ENCODE data around the gene PURB.

Gene PURB

DNA sequence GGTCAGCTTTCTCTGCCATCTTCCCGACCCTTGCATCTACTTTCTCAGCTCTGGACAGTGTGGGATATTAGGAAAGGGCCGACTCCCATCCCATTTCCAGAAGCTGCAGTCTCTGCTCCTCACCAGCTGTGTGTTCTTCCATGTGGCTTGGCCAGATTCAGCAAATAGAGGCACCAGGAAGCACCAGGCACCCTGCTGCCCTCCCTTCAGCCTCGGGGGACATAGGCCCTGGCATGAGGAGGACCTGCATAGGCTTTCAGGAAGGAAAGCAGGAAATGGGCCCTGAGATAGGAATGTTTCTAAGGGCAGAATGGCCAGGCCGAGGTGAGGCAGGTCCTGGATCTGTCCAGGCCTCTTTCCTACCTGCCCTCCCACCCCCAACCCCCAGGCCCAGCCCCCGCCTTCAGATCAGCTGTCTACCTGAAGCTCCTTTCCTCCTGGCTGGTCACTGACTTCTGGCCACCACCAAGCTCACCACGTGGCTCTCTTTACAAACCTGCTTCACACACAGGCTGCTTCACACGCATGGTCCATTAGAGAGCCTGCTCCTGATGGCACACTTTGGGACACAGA is 27.5 kb upstream of the PURB start:
- no peaks in the 10 kb centered on the region for H3K9me3 ChIP-seq (ENCODE audit: control insufficient read depth, low read length)
- no peak overlapping the region for H3K4me3 ChIP-seq (ENCODE audit: extremely low read depth, insufficient read depth, low read length, poor library complexity, severe bottlenecking)
- H3K4me1 ChIP-seq (ENCODE audit: control insufficient read depth, insufficient read depth, low read length, poor library complexity, severe bottlenecking), result no peaks in the 10 kb centered on the region
- H3K27ac ChIP-seq (ENCODE audit: low read depth, low read length, severe bottlenecking), result no peak overlapping the region
- no peaks in the 10 kb centered on the region for H3K36me3 ChIP-seq (ENCODE audit: control insufficient read depth, insufficient read depth, low read length)
- 56 to 67% methylated on average over 2 to 6 of the region's 7 CpGs for WGBS, 2 experiments (ENCODE audit: insufficient coverage in 2 of 2)

DNA sequence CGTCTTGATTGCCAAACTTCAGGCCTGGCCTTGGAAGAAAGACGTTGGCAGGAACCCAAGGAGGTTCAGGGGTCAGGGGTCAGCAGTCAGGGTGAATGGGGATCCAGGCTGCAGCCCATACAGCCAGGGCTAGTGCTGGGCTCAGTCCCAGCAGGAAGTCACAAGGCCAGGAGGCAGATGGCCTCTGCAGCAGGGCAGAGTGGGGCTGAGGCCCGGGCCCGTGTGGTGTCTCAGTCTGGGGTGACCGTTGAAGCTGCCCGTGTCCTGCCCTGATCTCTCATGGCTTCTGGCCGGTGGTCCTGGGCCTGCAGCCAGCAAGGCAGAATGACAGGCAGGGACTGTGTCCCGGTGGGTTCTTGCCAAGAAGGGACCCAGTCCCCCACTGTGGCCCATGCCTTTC is 26.6 kb upstream of the PURB start:
- WGBS, 2 experiments (ENCODE audit: insufficient coverage in 2 of 2), result 86 to 92% methylated on average over 8 of the region's 8 CpGs
- H3K9me3 ChIP-seq (ENCODE audit: control insufficient read depth, low read length), result no peaks in the 10 kb centered on the region
- H3K36me3 ChIP-seq (ENCODE audit: control insufficient read depth, insufficient read depth, low read length), result no peaks in the 10 kb centered on the region
- no peaks in the 10 kb centered on the region for H3K4me1 ChIP-seq (ENCODE audit: control insufficient read depth, insufficient read depth, low read length, poor library complexity, severe bottlenecking)
- no peak overlapping the region for H3K27ac ChIP-seq (ENCODE audit: low read depth, low read length, severe bottlenecking)
- no peak overlapping the region for H3K4me3 ChIP-seq (ENCODE audit: extremely low read depth, insufficient read depth, low read length, poor library complexity, severe bottlenecking)

- H3K27ac ChIP-seq (ENCODE audit: low read depth, low read length, severe bottlenecking), result no peak overlapping the region
- no peak overlapping the region for H3K4me3 ChIP-seq (ENCODE audit: extremely low read depth, insufficient read depth, low read length, poor library complexity, severe bottlenecking)
- H3K36me3 ChIP-seq (ENCODE audit: control insufficient read depth, insufficient read depth, low read length), result no peaks in the 10 kb centered on the region
- H3K9me3 ChIP-seq (ENCODE audit: control insufficient read depth, low read length), result no peaks in the 10 kb centered on the region
- H3K4me1 ChIP-seq (ENCODE audit: control insufficient read depth, insufficient read depth, low read length, poor library complexity, severe bottlenecking), result no peaks in the 10 kb centered on the region
- 81 to 90% methylated on average over 5 of the region's 8 CpGs for WGBS, 2 experiments (ENCODE audit: insufficient coverage in 2 of 2)
Observed at GRCh38 chr7:44909596-44910389, 24.5 kb upstream of the PURB start.

DNA sequence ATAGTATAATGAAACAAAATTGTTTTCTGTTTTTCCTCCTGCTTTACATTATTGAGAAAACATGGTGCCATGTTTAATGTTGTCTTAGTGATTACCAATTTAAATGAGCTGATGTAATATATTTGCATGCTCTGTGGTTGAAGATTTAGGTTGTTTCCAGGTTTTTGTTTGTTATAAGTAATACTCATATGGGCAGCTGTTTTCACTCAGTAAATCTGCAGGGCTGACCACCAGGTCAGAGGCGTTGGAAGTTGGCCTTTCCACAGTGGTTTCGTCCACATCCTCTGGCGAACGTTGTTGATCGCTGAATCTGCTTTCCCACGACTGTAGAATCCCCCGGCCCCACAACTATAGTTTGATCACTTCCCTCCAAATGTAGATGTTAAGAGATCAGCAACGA is 21.6 kb upstream of the PURB start:
- H3K9me3 ChIP-seq (ENCODE audit: control insufficient read depth, low read length), result no peaks in the 10 kb centered on the region
- H3K27ac ChIP-seq (ENCODE audit: low read depth, low read length, severe bottlenecking), result no peak overlapping the region
- WGBS, 2 experiments (ENCODE audit: insufficient coverage in 2 of 2), result 90 to 91% methylated on average over 2 to 6 of the region's 8 CpGs
- H3K4me1 ChIP-seq (ENCODE audit: control insufficient read depth, insufficient read depth, low read length, poor library complexity, severe bottlenecking), result no peaks in the 10 kb centered on the region
- H3K4me3 ChIP-seq (ENCODE audit: extremely low read depth, insufficient read depth, low read length, poor library complexity, severe bottlenecking), result no peak overlapping the region
- no peaks in the 10 kb centered on the region for H3K36me3 ChIP-seq (ENCODE audit: control insufficient read depth, insufficient read depth, low read length)

GRCh38 chr7:44905002-44905635 is 19.8 kb upstream of the PURB start:
- Histone ChIP-seq H3K4me1 (ENCODE audit: control insufficient read depth, insufficient read depth, low read length, poor library complexity, severe bottlenecking) (no peaks in the 10 kb centered on the region), H3K36me3 (ENCODE audit: control insufficient read depth, insufficient read depth, low read length) (no peaks in the 10 kb centered on the region), H3K4me3 (ENCODE audit: extremely low read depth, insufficient read depth, low read length, poor library complexity, severe bottlenecking) (no peak overlapping the region), H3K9me3 (ENCODE audit: control insufficient read depth, low read length) (no peaks in the 10 kb centered on the region), H3K27ac (ENCODE audit: low read depth, low read length, severe bottlenecking) (no peak overlapping the region)
- WGBS, 2 experiments (ENCODE audit: insufficient coverage in 2 of 2), result 79 to 89% methylated on average over 10 to 11 of the region's 12 CpGs

DNA sequence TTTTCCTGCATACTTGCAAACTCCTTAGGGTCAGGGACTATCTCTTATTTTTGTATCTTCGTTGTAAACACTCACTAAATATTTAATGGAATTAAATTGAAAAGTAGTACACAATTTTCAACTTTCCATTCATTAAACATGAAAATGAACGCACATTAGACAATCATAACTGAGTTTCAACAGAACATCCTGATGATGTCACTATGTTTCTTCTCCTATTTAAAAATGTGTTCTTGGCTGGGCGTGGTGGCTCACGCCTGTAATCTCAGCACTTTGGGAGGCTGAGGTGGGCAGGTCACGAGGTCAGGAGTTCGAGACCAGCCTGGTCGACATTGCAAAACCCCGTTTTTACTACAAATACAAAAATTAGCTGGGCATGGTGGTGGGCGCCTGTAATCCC is 14.1 kb upstream of the PURB start:
- Histone ChIP-seq H3K4me3 (ENCODE audit: extremely low read depth, insufficient read depth, low read length, poor library complexity, severe bottlenecking) (no peak overlapping the region), H3K4me1 (ENCODE audit: control insufficient read depth, insufficient read depth, low read length, poor library complexity, severe bottlenecking) (no peaks in the 10 kb centered on the region), H3K36me3 (ENCODE audit: control insufficient read depth, insufficient read depth, low read length) (no peaks in the 10 kb centered on the region), H3K9me3 (ENCODE audit: control insufficient read depth, low read length) (no peaks in the 10 kb centered on the region), H3K27ac (ENCODE audit: low read depth, low read length, severe bottlenecking) (no peak overlapping the region)
- 0 to 55% methylated on average over 1 to 5 of the region's 9 CpGs for WGBS, 2 experiments (ENCODE audit: insufficient coverage in 2 of 2)

- Histone ChIP-seq H3K27ac (ENCODE audit: low read depth, low read length, severe bottlenecking) (no peak overlapping the region), H3K4me1 (ENCODE audit: control insufficient read depth, insufficient read depth, low read length, poor library complexity, severe bottlenecking) (no peaks in the 10 kb centered on the region), H3K9me3 (ENCODE audit: control insufficient read depth, low read length) (no peaks in the 10 kb centered on the region), H3K36me3 (ENCODE audit: control insufficient read depth, insufficient read depth, low read length) (no peaks in the 10 kb centered on the region), H3K4me3 (ENCODE audit: extremely low read depth, insufficient read depth, low read length, poor library complexity, severe bottlenecking) (no peak overlapping the region)
- WGBS, 2 experiments (ENCODE audit: insufficient coverage in 2 of 2), result 92 to 100% methylated on average over 1 to 2 of the region's 4 CpGs
Observed at GRCh38 chr7:44898039-44898438, 12.7 kb upstream of the PURB start.

DNA sequence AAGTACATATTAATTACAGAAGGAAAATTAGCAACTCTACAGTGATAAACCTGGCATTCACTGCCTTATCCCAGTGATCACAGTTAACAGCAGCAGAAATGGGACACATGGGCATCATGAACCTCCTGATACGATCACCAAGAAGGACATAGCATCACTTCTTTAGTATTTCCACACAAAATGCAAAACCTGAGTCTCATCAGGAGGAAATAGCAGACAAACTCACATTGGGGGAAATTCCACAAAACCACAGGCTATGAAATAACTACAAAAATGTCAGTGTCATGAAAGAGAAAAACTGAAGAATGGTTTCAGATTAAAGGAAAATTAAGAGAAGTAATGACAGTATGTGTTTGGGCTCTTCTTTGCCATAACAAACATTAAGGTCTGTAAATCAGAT is 12.0 kb upstream of the PURB start:
- Histone ChIP-seq H3K36me3 (ENCODE audit: control insufficient read depth, insufficient read depth, low read length) (no peaks in the 10 kb centered on the region), H3K4me3 (ENCODE audit: extremely low read depth, insufficient read depth, low read length, poor library complexity, severe bottlenecking) (no peak overlapping the region), H3K27ac (ENCODE audit: low read depth, low read length, severe bottlenecking) (no peak overlapping the region), H3K4me1 (ENCODE audit: control insufficient read depth, insufficient read depth, low read length, poor library complexity, severe bottlenecking) (no peaks in the 10 kb centered on the region), H3K9me3 (ENCODE audit: control insufficient read depth, low read length) (no peaks in the 10 kb centered on the region)
- WGBS, 2 experiments (ENCODE audit: insufficient coverage in 2 of 2), result 100% methylated on average over 1 of the region's 1 CpG

- Histone ChIP-seq H3K27ac (ENCODE audit: low read depth, low read length, severe bottlenecking) (no peak overlapping the region), H3K9me3 (ENCODE audit: control insufficient read depth, low read length) (no peaks in the 10 kb centered on the region), H3K4me3 (ENCODE audit: extremely low read depth, insufficient read depth, low read length, poor library complexity, severe bottlenecking) (no peak overlapping the region), H3K36me3 (ENCODE audit: control insufficient read depth, insufficient read depth, low read length) (no peaks in the 10 kb centered on the region), H3K4me1 (ENCODE audit: control insufficient read depth, insufficient read depth, low read length, poor library complexity, severe bottlenecking) (no peaks in the 10 kb centered on the region)
- WGBS, 2 experiments (ENCODE audit: insufficient coverage in 2 of 2), result 86 to 89% methylated on average over 3 to 4 of the region's 4 CpGs
Observed at GRCh38 chr7:44894888-44895580, 9.7 kb upstream of the PURB start.

- no peaks in the 10 kb centered on the region for H3K4me1 ChIP-seq (ENCODE audit: control insufficient read depth, insufficient read depth, low read length, poor library complexity, severe bottlenecking)
- no peak overlapping the region for H3K27ac ChIP-seq (ENCODE audit: low read depth, low read length, severe bottlenecking)
- H3K9me3 ChIP-seq (ENCODE audit: control insufficient read depth, low read length), result no peaks in the 10 kb centered on the region
- H3K36me3 ChIP-seq (ENCODE audit: control insufficient read depth, insufficient read depth, low read length), result no peaks in the 10 kb centered on the region
- no peak overlapping the region for H3K4me3 ChIP-seq (ENCODE audit: extremely low read depth, insufficient read depth, low read length, poor library complexity, severe bottlenecking)
- 76 to 82% methylated on average over 8 of the region's 8 CpGs for WGBS, 2 experiments (ENCODE audit: insufficient coverage in 2 of 2)
Observed at GRCh38 chr7:44893710-44894234, 8.4 kb upstream of the PURB start.

All from mesodermal cell (in vitro differentiated cells).